B cell (primary cell): ENCODE data around the gene ERGIC1. TPM values are rescaled to one million over a fixed set of nuclear protein-coding genes. Genes with fewer than 3 reads are reported as not detected.

Experiments used
- ATAC-seq: fragments of 200-7000 bp; cut with Tn5 transposase; one replicate; pipeline ENCODE4 v1.10.0; 2021; ENCODE audit warnings: low read depth, mild to moderate bottlenecking, moderate number of reproducible peaks, moderate library complexity
- CTCF ChIA-PET: fragments of 350-600 bp; sonication (Branson Sonifier 250); formaldehyde crosslinking; loops from one replicate; lab custom pipeline; 2021; ENCODE audit warnings: antibody characterized with exemption, inconsistent platforms; lab: Charles Lee
- POLR2A ChIA-PET: fragments of 350-600 bp; sonication (Branson Sonifier 250); formaldehyde crosslinking; loops from one replicate; lab custom pipeline; 2021; ENCODE audit warnings: antibody characterized with exemption; lab: Charles Lee
- DNase-seq: peaks from one replicate; pipeline ENCODE4 v3.0.0; 2013
- H2AFZ ChIP-seq: 2 replicates; pipeline ENCODE4 v1.6.1; 2012; ENCODE audit warnings: mild to moderate bottlenecking, low read depth, low read length; ENCODE audit not compliant: insufficient read depth, poor library complexity, severe bottlenecking
- H3K27ac ChIP-seq, 2 donors: 1 replicate in 1 of 2; 2 replicates in 1 of 2; pipeline ENCODE4 v1.5.1; 2012 to 2013; ENCODE audit warnings: low read length in 2 of 2, mild to moderate bottlenecking in 2 of 2, moderate library complexity in 1 of 2
- H3K27me3 ChIP-seq, 4 experiments: fragments of 200-600 bp in 1 of 4; sonication (generic) in 1 of 4; replicated peaks in 1 of 4; 1 replicate in 2 of 4; 2 replicates in 2 of 4; pipeline versions ENCODE4 v1.6.1 to v1.7.0; 2013 to 2016; ENCODE audit warnings: low read length in 3 of 4, mild to moderate bottlenecking in 2 of 4, mixed read lengths in 1 of 4, moderate library complexity in 1 of 4; ENCODE audit not compliant: insufficient read depth in 4 of 4, control insufficient read depth in 3 of 4; ENCODE audit errors: control extremely low read depth in 1 of 4
- H3K36me3 ChIP-seq, 2 experiments: replicated peaks in 1 of 2; 1 replicate in 1 of 2; 2 replicates in 1 of 2; pipeline versions ENCODE4 v1.6.1 to v1.7.1; 2013; ENCODE audit warnings: low read length in 1 of 2; ENCODE audit not compliant: insufficient read depth in 2 of 2, control insufficient read depth in 1 of 2; ENCODE audit errors: control extremely low read depth in 1 of 2, extremely low read depth in 1 of 2
- H3K4me1 ChIP-seq, 2 donors: fragments of 200-600 bp in 1 of 2; sonication (generic) in 1 of 2; 1 replicate in 1 of 2; 2 replicates in 1 of 2; pipeline versions ENCODE4 v1.5.1 to v1.6.1; 2013 to 2017; ENCODE audit warnings: low read length in 2 of 2; ENCODE audit not compliant: control insufficient read depth in 2 of 2, insufficient read depth in 2 of 2
- H3K4me2 ChIP-seq: replicated peaks from 2 replicates; pipeline ENCODE3; 2012; ENCODE audit warnings: mild to moderate bottlenecking, low read depth, low read length; ENCODE audit not compliant: poor library complexity, severe bottlenecking
- H3K4me3 ChIP-seq, 5 experiments: fragments of 200-600 bp in 1 of 5; sonication (generic) in 1 of 5; 1 replicate in 3 of 5; 2 replicates in 2 of 5; pipeline versions ENCODE4 v1.5.1 to v1.7.0; 2011 to 2016; ENCODE audit warnings: low read length in 4 of 5, mild to moderate bottlenecking in 4 of 5, low read depth in 2 of 5, control low read depth in 1 of 5, moderate library complexity in 1 of 5; ENCODE audit not compliant: insufficient read depth in 1 of 5; ENCODE audit errors: control extremely low read depth in 1 of 5, extremely low read depth in 1 of 5
- H3K79me2 ChIP-seq: fragments of 200-600 bp; sonication (generic); one replicate; pipeline ENCODE4 v1.6.0; 2016; ENCODE audit warnings: low read length; ENCODE audit not compliant: control insufficient read depth, insufficient read depth
- H3K9ac ChIP-seq: fragments of 200-600 bp; sonication (generic); 2 replicates; pipeline ENCODE4 v1.6.1; 2017; ENCODE audit warnings: mild to moderate bottlenecking, low read length, moderate library complexity
- H3K9me3 ChIP-seq, 3 donors: one replicate each; pipeline versions ENCODE4 v1.6.1 to v1.7.1; 2013; ENCODE audit warnings: low read length in 2 of 3; ENCODE audit not compliant: control insufficient read depth in 2 of 3, insufficient read depth in 1 of 3; ENCODE audit errors: control extremely low read depth in 1 of 3
- H4K20me1 ChIP-seq: 2 replicates; pipeline ENCODE4 v1.6.0; 2012; ENCODE audit warnings: mild to moderate bottlenecking, low read length; ENCODE audit not compliant: insufficient read depth, control insufficient read depth, poor library complexity, severe bottlenecking
- H3K27ac Mint-ChIP-seq: one replicate; pipeline ENCODE4 v1.8.0; 2021; ENCODE audit warnings: mixed read lengths
- H3K27me3 Mint-ChIP-seq: one replicate; pipeline ENCODE4 v1.8.0; 2021; ENCODE audit warnings: mixed read lengths
- H3K4me1 Mint-ChIP-seq: one replicate; pipeline ENCODE4 v1.8.0; 2021; ENCODE audit warnings: mixed read lengths
- H3K4me3 Mint-ChIP-seq: one replicate; pipeline ENCODE4 v1.8.0; 2021; ENCODE audit warnings: mixed read lengths
- H3K9me3 Mint-ChIP-seq: one replicate; pipeline ENCODE4 v1.8.0; 2022; ENCODE audit warnings: mixed read lengths; ENCODE audit not compliant: insufficient read depth
- EZH2 ChIP-seq: IDR thresholded peaks from 2 replicates; pipeline ENCODE4 v1.6.1; 2012; ENCODE audit warnings: borderline replicate concordance, low read depth, mild to moderate bottlenecking, moderate library complexity, low read length; ENCODE audit not compliant: insufficient read depth, poor library complexity, severe bottlenecking
- WGBS: methylation state at CpG from one replicate; pipeline ENCODE4 v1.1.5; 2013; ENCODE audit warnings: missing lambda C conversion rate; ENCODE audit not compliant: insufficient coverage; 5-methylcytosine and 5-hydroxymethylcytosine counted together
- intact Hi-C: fragments of 100-400 bp; cut with micrococcal nuclease; formaldehyde crosslinking; loops from one replicate; pipeline ENCODE4 v1.10.0; 2022
- polyA plus RNA-seq: library from polyadenylated mRNA; depleted of rRNA; stranded (reverse); fragments of >200 nt; gene quantifications from 2 replicates; pipeline ENCODE4 v1.2.3, GENCODE V29; 2012
- total RNA-seq, 2 donors: library from RNA; stranded (reverse); fragments of 120-200 nt in 1 of 2; gene quantifications; 1 replicate in 1 of 2; 2 replicates in 1 of 2; pipeline versions ENCODE4 v1.2.3 to v1.2.4, GENCODE V29; 2013 to 2022
- TF ChIP-seq, protein P1 (sequence below): fragments of 200-600 bp; IDR thresholded peaks from one replicate; pipeline ENCODE4 v1.8.0; 2022; ENCODE audit warnings: antibody characterized with exemption, mild to moderate bottlenecking

The ERGIC1 gene
- total and polyA plus RNA-seq, 2 donors (not counting 1 experiment from before 2014, with no cell fraction given) = 86.3 to 140 TPM

DNA sequence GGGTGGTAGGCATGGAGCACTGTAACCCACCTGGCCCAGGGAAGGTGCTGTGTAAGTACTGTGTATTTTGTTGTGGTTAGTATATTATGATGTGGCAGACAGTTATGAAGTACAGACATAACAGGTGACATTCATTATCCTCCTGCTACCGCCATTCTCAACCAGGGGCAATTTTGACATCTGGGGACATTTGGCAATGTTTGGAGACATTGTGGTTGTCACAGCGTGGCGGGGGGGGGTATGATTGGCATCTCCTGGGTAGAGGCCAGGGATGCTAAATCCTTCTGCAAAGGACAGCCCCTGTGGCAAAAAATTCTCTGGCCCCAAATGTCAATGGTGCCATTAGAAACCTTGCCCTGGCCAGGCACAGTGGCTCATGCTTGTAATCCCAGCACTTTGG is 115.4 kb downstream of the ERGIC1 start:
- H3K36me3 ChIP-seq = peaks cover 2 to 40% of the 10 kb centered on the region in 2 experiments
- no peak overlapping the region for H3K4me3 ChIP-seq
- intact Hi-C loops = no loop called here
- H3K27ac Mint-ChIP-seq = no peak overlapping the region
- H3K9me3 Mint-ChIP-seq = no peaks in the 10 kb centered on the region
- no peaks in the 10 kb centered on the region for H3K4me1 ChIP-seq
- DNase-seq = no peak
- no peak overlapping the region for H3K4me2 ChIP-seq
- no peaks in the 10 kb centered on the region for H3K27me3 Mint-ChIP-seq
- no peaks in the 10 kb centered on the region for H3K79me2 ChIP-seq
- no peaks in the 10 kb centered on the region for H3K27me3 ChIP-seq
- no peak overlapping the region for H3K27ac ChIP-seq
- 90% methylated on average over 2 of the region's 3 CpGs for WGBS
- CTCF ChIA-PET = interaction anchor here (1.1 to 1.8 kb wide), 2 partner anchors 11 to 16 kb away, joined by 3 to 5 read pairs; no protein-coding TSS in a partner anchor
- H3K4me1 Mint-ChIP-seq = peaks cover under 1% of the 10 kb centered on the region
- H2AFZ ChIP-seq = no peak overlapping the region
- POLR2A ChIA-PET = no interaction called here
- H3K9me3 ChIP-seq = no peaks in the 10 kb centered on the region
- H4K20me1 ChIP-seq = no peaks in the 10 kb centered on the region
- TF ChIP-seq EZH2 = no peak
- TF ChIP-seq, protein P1, sequence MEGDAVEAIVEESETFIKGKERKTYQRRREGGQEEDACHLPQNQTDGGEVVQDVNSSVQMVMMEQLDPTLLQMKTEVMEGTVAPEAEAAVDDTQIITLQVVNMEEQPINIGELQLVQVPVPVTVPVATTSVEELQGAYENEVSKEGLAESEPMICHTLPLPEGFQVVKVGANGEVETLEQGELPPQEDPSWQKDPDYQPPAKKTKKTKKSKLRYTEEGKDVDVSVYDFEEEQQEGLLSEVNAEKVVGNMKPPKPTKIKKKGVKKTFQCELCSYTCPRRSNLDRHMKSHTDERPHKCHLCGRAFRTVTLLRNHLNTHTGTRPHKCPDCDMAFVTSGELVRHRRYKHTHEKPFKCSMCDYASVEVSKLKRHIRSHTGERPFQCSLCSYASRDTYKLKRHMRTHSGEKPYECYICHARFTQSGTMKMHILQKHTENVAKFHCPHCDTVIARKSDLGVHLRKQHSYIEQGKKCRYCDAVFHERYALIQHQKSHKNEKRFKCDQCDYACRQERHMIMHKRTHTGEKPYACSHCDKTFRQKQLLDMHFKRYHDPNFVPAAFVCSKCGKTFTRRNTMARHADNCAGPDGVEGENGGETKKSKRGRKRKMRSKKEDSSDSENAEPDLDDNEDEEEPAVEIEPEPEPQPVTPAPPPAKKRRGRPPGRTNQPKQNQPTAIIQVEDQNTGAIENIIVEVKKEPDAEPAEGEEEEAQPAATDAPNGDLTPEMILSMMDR = no peak
- H3K4me3 Mint-ChIP-seq = no peak overlapping the region
- ATAC-seq = no peak
- no peak overlapping the region for H3K9ac ChIP-seq

DNA sequence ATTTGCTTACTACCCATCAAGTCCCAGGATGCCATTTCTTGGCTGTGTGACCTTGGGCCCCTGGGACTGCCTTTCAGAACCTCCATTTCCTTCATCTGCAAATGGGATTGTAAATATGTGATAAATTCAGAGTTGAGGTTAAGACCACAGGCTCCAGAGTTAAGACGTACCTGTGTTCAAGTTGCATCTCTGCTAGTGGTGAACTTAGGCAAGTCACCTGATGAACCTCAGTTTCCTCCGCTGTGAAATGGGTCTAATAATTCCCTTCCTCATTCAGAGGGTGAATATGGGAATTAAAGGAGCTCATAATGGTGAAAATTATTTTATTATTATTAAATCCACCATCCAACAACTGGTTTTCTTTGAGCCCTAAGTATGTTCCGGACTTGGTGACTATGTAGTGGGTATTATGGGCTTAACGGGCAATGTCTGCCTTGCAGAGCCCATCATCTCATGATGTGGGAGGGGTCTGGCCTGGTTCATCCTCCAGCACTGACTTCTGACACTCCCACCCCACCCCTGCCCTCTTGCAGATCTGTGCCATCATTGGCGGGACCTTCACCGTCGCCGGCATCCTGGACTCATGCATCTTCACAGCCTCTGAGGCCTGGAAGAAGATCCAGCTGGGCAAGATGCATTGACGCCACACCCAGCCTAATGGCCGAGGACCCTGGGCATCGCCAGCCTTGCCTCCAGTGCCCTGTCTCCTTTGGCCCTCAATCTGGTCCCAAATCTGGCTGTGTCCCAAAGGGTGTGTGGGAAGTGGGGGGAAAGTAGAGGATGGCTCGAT is 116.3 kb downstream of the ERGIC1 start:
- intact Hi-C loops = no loop called here
- Mint-ChIP-seq H3K27ac (no peak overlapping the region), H3K27me3 (no peaks in the 10 kb centered on the region), H3K9me3 (no peaks in the 10 kb centered on the region), H3K4me3 (no peak overlapping the region), H3K4me1 (peaks cover 4% of the 10 kb centered on the region)
- WGBS = 95% methylated on average over 8 of the region's 12 CpGs
- DNase-seq = no peak
- ChIA-PET POLR2A (interaction anchor here (0.7 kb wide), 1 partner anchor 328 kb away, joined by 4 read pairs; no protein-coding TSS in a partner anchor), CTCF (interaction anchor here (1.0 kb wide), 1 partner anchor 237 kb away, joined by 6 read pairs; no protein-coding TSS in a partner anchor)
- H4K20me1 ChIP-seq = no peaks in the 10 kb centered on the region
- no peaks in the 10 kb centered on the region for H3K79me2 ChIP-seq
- no peaks in the 10 kb centered on the region for H3K27me3 ChIP-seq
- H3K4me2 ChIP-seq = no peak overlapping the region
- H3K4me3 ChIP-seq = no peak overlapping the region
- no peak overlapping the region for H2AFZ ChIP-seq
- no peaks in the 10 kb centered on the region for H3K4me1 ChIP-seq
- peaks cover 2 to 39% of the 10 kb centered on the region in 2 experiments for H3K36me3 ChIP-seq
- H3K27ac ChIP-seq = no peak overlapping the region
- no peak overlapping the region for H3K9ac ChIP-seq
- H3K9me3 ChIP-seq = no peaks in the 10 kb centered on the region
- TF ChIP-seq EZH2 = no peak
- TF ChIP-seq, protein P1 = no peak
- ATAC-seq = no peak
